Fibroblast of pulmonary artery (primary cell): ENCODE data around the gene PDGFA.

Experiments
- DNase-seq: peaks from one replicate; pipeline ENCODE4 v3.0.0-alpha.2; 2010; ENCODE audit warnings: low read depth
- H3K4me3 ChIP-seq: replicated peaks from 2 replicates; pipeline ENCODE4 v1.5.1; 2011; ENCODE audit warnings: low read depth, mild to moderate bottlenecking, control low read depth, low read length, moderate library complexity
- CTCF ChIP-seq: IDR thresholded peaks from 2 replicates; pipeline ENCODE4 v1.5.1; 2011; ENCODE audit warnings: mild to moderate bottlenecking, control low read depth, low read length, inconsistent platforms; ENCODE audit errors: missing control alignments

PDGFA gene

DNA sequence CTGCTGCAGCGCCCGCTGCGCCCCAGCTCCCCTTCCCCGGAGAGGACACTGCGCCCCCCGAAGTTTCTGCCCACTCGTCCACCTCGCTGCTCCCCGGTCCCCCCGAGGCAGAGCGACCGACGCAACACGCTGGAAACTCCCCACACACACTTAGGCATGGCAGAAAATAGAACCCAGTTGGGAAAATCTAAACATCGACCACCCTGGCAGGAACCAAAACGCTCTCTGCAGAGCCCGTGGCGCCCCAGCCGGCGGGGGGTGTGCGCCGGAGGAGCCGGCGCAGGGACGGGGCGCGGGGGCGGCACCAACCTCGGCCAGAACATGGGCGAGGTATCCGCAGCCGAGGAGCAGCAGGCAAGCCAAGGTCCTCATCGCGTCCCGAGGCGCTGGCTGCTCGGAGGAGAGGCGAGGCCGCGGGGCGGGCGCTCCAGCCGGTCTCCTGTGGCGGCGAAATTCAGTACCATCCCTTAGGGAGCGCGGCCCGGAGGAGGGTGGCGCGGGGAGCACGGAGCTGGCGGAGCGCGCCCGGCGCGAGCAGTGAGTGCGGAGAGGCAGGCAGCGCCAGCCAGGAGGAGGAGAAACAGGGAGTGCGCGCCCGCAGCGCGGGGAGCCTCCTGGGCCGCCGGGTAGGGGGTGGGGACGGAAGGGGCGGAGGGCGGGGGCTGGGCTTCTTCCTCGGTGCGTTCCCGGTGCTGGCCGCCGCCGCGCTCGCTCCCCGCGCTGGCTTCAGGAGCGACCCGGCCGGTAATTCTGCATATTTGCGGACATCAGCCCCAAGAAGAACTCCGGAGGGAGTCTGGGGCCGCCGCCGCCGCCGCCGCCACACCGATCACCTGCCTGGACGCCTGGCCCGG is 789 bp downstream of the PDGFA start:
- H3K4me3 ChIP-seq = peak overlapping the region; percentile 67
- no peak for TF ChIP-seq CTCF
- DNase-seq = peak; percentile 78

- peak; percentile 70 for DNase-seq
- peak overlapping the region; percentile 67 for H3K4me3 ChIP-seq
- no peak for TF ChIP-seq CTCF
These were observed 1.6 kb downstream of the PDGFA start for GRCh38 chr7:517774-518629.

DNA sequence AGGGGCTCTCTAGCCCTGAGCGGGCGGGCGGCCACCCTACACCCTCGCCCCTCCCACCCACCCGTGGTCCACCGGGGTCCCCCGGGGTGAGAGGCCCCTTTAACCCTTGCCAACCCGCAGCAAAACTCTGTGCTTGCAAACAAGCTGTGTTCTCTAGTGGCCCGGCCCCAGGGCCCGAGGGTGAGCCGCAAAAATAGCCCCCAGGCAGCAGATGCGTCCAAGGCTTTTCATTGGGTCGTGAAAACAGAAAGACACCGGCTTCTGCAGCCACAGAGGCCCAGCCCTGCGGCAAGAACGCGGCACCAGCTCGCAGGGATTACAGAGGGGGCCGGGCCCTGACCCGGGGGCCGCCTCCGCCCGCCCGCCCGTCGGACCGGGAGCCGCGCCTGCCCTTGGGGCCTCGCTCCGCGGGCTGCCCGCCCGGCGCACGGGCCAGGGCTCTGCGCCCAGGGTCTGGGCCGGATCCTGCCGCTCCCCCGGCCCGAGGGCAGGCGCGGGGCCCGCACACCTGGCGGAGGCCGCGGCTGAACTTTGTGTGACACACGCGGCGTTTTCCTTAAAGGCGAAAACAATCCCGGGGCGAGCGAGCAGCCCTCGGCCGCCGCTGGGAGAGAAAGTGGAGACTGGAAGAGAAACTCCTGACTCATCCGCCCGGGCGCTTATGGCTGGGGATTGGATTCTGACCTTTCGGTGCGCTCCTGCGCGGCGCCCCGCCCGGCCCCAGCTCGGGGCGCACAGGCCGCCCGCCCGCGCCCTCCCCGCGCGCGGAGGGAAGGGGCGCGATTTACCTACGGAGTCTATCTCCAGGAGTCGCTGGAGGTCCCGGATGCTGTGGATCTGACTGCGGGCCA is 2.8 kb downstream of the PDGFA start:
- TF ChIP-seq CTCF = no peak
- DNase-seq = peak; percentile 70
- peak overlapping the region; percentile 67 for H3K4me3 ChIP-seq

DNA sequence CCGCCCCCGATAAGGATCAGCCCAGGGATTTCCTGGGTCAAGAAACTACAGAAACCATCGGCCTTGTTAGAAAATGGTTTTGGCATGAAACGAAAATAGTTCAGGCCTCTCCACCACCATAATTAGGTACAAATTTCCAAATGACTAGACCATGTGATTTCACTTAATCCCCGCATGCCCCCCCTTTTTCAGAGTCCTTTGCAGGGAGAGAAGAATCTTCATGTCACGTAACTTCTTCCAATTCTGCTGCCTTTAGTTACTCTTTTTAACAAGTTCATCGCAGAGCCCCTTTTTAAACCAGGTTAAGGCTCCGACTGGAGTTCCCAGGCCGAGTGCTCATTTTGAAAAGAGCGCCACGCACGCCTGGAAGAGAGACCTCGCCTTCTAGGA is 3.4 kb downstream of the PDGFA start:
- no peak for TF ChIP-seq CTCF
- no peak overlapping the region for H3K4me3 ChIP-seq
- DNase-seq = no peak

DNA sequence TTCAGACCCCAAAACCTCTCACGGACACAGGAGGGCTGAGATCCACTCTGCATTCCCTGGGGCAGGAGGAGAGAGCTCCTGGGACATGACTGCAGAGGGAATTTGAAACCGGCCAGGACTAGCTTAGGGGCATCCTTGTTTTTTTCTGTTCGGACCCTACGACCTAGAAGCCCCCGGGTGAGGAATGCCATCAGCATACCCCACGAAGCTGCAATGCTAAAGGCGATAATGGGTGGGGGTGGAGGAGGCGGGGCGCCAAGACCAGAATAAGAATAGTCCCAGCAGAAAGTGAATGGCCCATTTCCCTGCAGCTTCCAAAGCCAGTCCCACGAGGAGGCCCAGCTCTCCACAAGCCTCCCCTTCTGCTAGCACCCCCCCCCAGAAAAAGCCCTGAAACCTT is 4.0 kb downstream of the PDGFA start:
- TF ChIP-seq CTCF = no peak
- no peak overlapping the region for H3K4me3 ChIP-seq
- no peak for DNase-seq

- DNase-seq = no peak
- TF ChIP-seq CTCF = no peak
- no peak overlapping the region for H3K4me3 ChIP-seq
These were observed 4.7 kb downstream of the PDGFA start for GRCh38 chr7:514651-515598.
